Hepatocyte (in vitro differentiated cells): ENCODE measurements around the gene HUWE1. TPM values are rescaled to one million over a fixed set of nuclear protein-coding genes. Genes with fewer than 3 reads are reported as not detected.

Experiments
- DNase-seq: peaks from one replicate; pipeline ENCODE4 v3.0.0-alpha.2; 2016; ENCODE audit warnings: low spot score
- H2AFZ ChIP-seq: fragments of 200-600 bp; sonication (generic); 2 replicates; pipeline ENCODE4 v1.6.0; 2016; ENCODE audit warnings: antibody characterized with exemption, mild to moderate bottlenecking
- H3K27ac ChIP-seq: fragments of 200-600 bp; sonication (generic); 2 replicates; pipeline ENCODE4 v1.5.1; 2016; ENCODE audit warnings: mild to moderate bottlenecking
- H3K27me3 ChIP-seq: fragments of 200-600 bp; sonication (generic); 2 replicates; pipeline ENCODE4 v1.6.1; 2016
- H3K36me3 ChIP-seq: fragments of 200-600 bp; sonication (generic); replicated peaks from 2 replicates; pipeline ENCODE4 v1.5.1; 2016; ENCODE audit warnings: low read depth; ENCODE audit not compliant: insufficient read depth
- H3K4me1 ChIP-seq: fragments of 200-600 bp; sonication (generic); 2 replicates; pipeline ENCODE4 v1.5.1; 2016; ENCODE audit warnings: mild to moderate bottlenecking, moderate library complexity; ENCODE audit not compliant: insufficient read depth
- H3K4me2 ChIP-seq: fragments of 200-600 bp; sonication (generic); 2 replicates; pipeline ENCODE4 v1.6.0; 2016
- H3K4me3 ChIP-seq: fragments of 200-600 bp; sonication (generic); 2 replicates; pipeline ENCODE4 v1.5.1; 2016; ENCODE audit warnings: mild to moderate bottlenecking
- H3K79me2 ChIP-seq: fragments of 200-600 bp; sonication (generic); 2 replicates; pipeline ENCODE4 v1.6.0; 2017; ENCODE audit warnings: mild to moderate bottlenecking
- H3K9me2 ChIP-seq: fragments of 200-600 bp; sonication (generic); replicated peaks from 2 replicates; pipeline ENCODE4 v1.6.0; 2017; ENCODE audit warnings: mild to moderate bottlenecking; ENCODE audit not compliant: insufficient read depth
- H3K9me3 ChIP-seq: fragments of 200-600 bp; sonication (generic); 2 replicates; pipeline ENCODE4 v1.5.1; 2016; ENCODE audit warnings: low read depth, mild to moderate bottlenecking
- H4K20me1 ChIP-seq: fragments of 200-600 bp; sonication (generic); 2 replicates; pipeline ENCODE4 v1.6.0; 2016; ENCODE audit warnings: mild to moderate bottlenecking; ENCODE audit not compliant: insufficient read depth, poor library complexity, severe bottlenecking
- CTCF ChIP-seq: fragments of 200-600 bp; sonication (generic); IDR thresholded peaks from 2 replicates; pipeline ENCODE4 v1.5.1; 2016; ENCODE audit warnings: antibody characterized with exemption, mild to moderate bottlenecking; ENCODE audit not compliant: poor library complexity
- EZH2 ChIP-seq: fragments of 200-600 bp; sonication (generic); IDR thresholded peaks from 2 replicates; pipeline ENCODE4 v1.6.1; 2016; ENCODE audit warnings: antibody characterized with exemption, mild to moderate bottlenecking, borderline replicate concordance
- EZH2phosphoT487 ChIP-seq: fragments of 200-600 bp; sonication (generic); IDR thresholded peaks from one replicate; pipeline ENCODE4 v1.6.1; 2018; ENCODE audit warnings: antibody characterized with exemption, mild to moderate bottlenecking, low read depth, moderate library complexity; ENCODE audit not compliant: unreplicated experiment, severe bottlenecking
- WGBS: methylation state at CpG from one replicate; pipeline ENCODE4 v1.1.6; 2016; ENCODE audit warnings: low lambda C conversion rate; ENCODE audit errors: missing lambda C conversion rate; 5-methylcytosine and 5-hydroxymethylcytosine counted together
- polyA plus RNA-seq: library from polyadenylated mRNA; unstranded; fragments of >200 nt; fragmentation: Nextera tagmentation; extraction: Ambion mirVana; gene quantifications from 2 replicates; pipeline ENCODE4 v1.2.1, GENCODE V29; 2016
- total RNA-seq: library from RNA; depleted of rRNA; stranded (reverse); fragments of >200 nt; gene quantifications from 2 replicates; pipeline ENCODE4 v1.2.3, GENCODE V29; 2014

The HUWE1 gene
- total and polyA plus RNA-seq, 2 experiments from 2014 or later, result 39.2 to 104 TPM

GRCh38 chrX:53681661-53682060 lies 4.9 kb downstream of the HUWE1 start:
- H3K79me2 ChIP-seq, result peaks cover 74% of the 10 kb centered on the region
- peak overlapping the region; percentile 81 for H3K4me2 ChIP-seq
- no peaks in the 10 kb centered on the region for H3K36me3 ChIP-seq
- no peaks in the 10 kb centered on the region for H3K9me2 ChIP-seq
- no peak overlapping the region for H3K27ac ChIP-seq
- H3K4me3 ChIP-seq, result no peak overlapping the region
- H2AFZ ChIP-seq, result no peak overlapping the region
- WGBS, result 54% methylated on average over 3 of the region's 3 CpGs
- no peaks in the 10 kb centered on the region for H3K27me3 ChIP-seq
- no peaks in the 10 kb centered on the region for H3K9me3 ChIP-seq
- TF ChIP-seq EZH2phosphoT487, result no peak
- no peak for TF ChIP-seq CTCF
- TF ChIP-seq EZH2, result no peak
- no peaks in the 10 kb centered on the region for H3K4me1 ChIP-seq
- DNase-seq, result no peak
- H4K20me1 ChIP-seq, result peaks cover 48% of the 10 kb centered on the region

- TF ChIP-seq EZH2 (no peak), CTCF (no peak), EZH2phosphoT487 (no peak)
- DNase-seq, result no peak
- H2AFZ ChIP-seq, result no peak overlapping the region
Observed at GRCh38 chrX:53678667-53679066, 7.9 kb downstream of the HUWE1 start.

GRCh38 chrX:53677286-53677685 lies 9.2 kb downstream of the HUWE1 start:
- H3K4me2 ChIP-seq, result no peak overlapping the region
- H2AFZ ChIP-seq, result no peak overlapping the region
- peaks cover 72% of the 10 kb centered on the region for H4K20me1 ChIP-seq
- H3K4me1 ChIP-seq, result no peaks in the 10 kb centered on the region
- H3K27me3 ChIP-seq, result no peaks in the 10 kb centered on the region
- H3K27ac ChIP-seq, result no peak overlapping the region
- H3K9me3 ChIP-seq, result no peaks in the 10 kb centered on the region
- H3K4me3 ChIP-seq, result no peak overlapping the region
- no peak for TF ChIP-seq EZH2
- no peak for TF ChIP-seq CTCF
- no peak for TF ChIP-seq EZH2phosphoT487
- no peaks in the 10 kb centered on the region for H3K36me3 ChIP-seq
- DNase-seq, result no peak
- peaks cover 95% of the 10 kb centered on the region for H3K79me2 ChIP-seq
- no peaks in the 10 kb centered on the region for H3K9me2 ChIP-seq
- 81% methylated on average over 3 of the region's 3 CpGs for WGBS

More at GRCh38 chrX:53678667-53679066, 7.9 kb downstream of the HUWE1 start:
- Histone ChIP-seq H3K4me2 (no peak overlapping the region), H3K9me3 (no peaks in the 10 kb centered on the region), H3K27ac (no peak overlapping the region), H3K4me1 (no peaks in the 10 kb centered on the region), H3K36me3 (no peaks in the 10 kb centered on the region), H3K9me2 (no peaks in the 10 kb centered on the region), H4K20me1 (peaks cover 73% of the 10 kb centered on the region), H3K4me3 (no peak overlapping the region), H3K79me2 (peaks cover 95% of the 10 kb centered on the region), H3K27me3 (no peaks in the 10 kb centered on the region)

- 65% methylated on average over 2 of the region's 2 CpGs for WGBS
- Histone ChIP-seq H3K4me1 (peaks cover 8% of the 10 kb centered on the region), H3K27ac (no peak overlapping the region), H3K4me2 (no peak overlapping the region), H3K79me2 (peaks cover 80% of the 10 kb centered on the region), H3K27me3 (no peaks in the 10 kb centered on the region), H3K36me3 (no peaks in the 10 kb centered on the region), H4K20me1 (peaks cover 54% of the 10 kb centered on the region), H3K9me2 (no peaks in the 10 kb centered on the region), H3K9me3 (no peaks in the 10 kb centered on the region), H3K4me3 (no peak overlapping the region), H2AFZ (no peak overlapping the region)
- no peak for DNase-seq
- TF ChIP-seq EZH2, result no peak
- no peak for TF ChIP-seq CTCF
- TF ChIP-seq EZH2phosphoT487, result no peak
Observed at GRCh38 chrX:53674581-53674980, 11.9 kb downstream of the HUWE1 start.
